Endometrium (tissue), 2 donors: ENCODE results near the gene SRCAP.
A peak's percentile ranks its signal among the peaks of the same experiment; 100 is the strongest.

Experiments
- FAIRE-seq: peaks from 2 replicates; lab custom pipeline; 2012; peaks lifted over from hg19 to GRCh38; lab: Jason Lieb, UNC
- donor health status: control.
- donor health status: control.

Gene SRCAP

GRCh38 chr16:30760001-30760559, 61.1 kb downstream of the SRCAP start:
- FAIRE-seq, result no peak

- no peak for FAIRE-seq
These were observed 61.8 kb downstream of the SRCAP start for GRCh38 chr16:30760577-30761426.

GRCh38 chr16:30761427-30761927, 62.5 kb downstream of the SRCAP start:
- no peak for FAIRE-seq

- peak; percentile 96 for FAIRE-seq
These were observed 63.2 kb downstream of the SRCAP start, which contains the start of the genes CFAP119 and RNF40 for GRCh38 chr16:30761928-30762902. Gene CFAP119 (minus strand): TSS chr16:30762062. CDS start chr16:30761748, 314 bp downstream. Gene RNF40 (plus strand): TSS chr16:30762322. CDS start chr16:30762546, 224 bp downstream.

DNA sequence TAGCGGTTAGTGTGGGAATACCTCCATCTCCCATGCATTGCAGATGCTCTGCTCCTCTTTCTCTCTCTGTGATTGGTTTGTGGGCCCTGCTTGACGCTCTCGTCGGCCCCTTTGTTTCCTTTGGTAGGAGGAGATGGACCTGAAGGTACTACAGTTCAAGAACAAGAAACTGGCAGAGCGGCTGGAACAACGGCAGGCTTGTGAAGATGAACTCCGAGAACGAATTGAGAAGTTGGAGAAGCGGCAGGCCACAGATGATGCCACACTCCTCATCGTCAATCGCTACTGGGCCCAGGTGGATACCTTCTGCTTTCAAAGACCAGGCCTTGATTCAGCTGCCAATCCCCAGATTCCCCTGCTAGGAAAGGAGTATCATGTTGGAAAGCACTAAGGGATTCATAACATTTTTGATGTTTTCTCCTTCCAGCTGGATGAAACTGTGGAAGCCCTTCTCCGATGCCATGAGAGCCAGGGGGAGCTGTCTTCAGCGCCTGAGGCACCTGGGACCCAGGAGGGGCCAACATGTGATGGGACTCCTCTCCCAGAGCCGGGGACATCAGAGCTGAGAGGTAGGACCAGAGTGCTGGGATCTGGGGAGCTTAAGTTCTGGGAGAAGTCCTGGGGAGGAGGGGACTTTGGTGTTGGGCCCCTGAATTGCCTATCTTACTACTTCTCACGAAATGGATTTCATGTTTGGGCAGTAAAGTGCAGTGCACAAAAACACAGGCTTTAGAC, 64.2 kb downstream of the SRCAP start:
- FAIRE-seq, result no peak

DNA sequence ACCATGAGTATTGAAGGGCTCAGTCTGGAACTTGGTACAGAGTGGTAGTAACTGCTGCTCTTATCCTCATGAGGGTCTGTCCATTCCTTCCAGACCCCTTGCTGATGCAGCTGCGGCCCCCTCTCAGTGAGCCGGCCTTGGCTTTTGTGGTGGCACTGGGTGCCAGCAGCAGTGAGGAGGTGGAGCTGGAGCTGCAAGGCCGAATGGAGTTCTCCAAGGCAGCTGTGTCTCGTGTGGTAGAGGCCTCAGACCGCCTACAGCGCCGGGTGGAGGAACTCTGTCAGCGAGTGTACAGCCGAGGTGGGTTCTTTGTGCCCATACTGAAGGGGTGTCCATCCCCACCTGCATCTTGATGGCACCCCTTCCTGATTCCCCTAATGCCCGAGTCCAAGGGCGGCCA, 65.1 kb downstream of the SRCAP start:
- FAIRE-seq, result no peak

DNA sequence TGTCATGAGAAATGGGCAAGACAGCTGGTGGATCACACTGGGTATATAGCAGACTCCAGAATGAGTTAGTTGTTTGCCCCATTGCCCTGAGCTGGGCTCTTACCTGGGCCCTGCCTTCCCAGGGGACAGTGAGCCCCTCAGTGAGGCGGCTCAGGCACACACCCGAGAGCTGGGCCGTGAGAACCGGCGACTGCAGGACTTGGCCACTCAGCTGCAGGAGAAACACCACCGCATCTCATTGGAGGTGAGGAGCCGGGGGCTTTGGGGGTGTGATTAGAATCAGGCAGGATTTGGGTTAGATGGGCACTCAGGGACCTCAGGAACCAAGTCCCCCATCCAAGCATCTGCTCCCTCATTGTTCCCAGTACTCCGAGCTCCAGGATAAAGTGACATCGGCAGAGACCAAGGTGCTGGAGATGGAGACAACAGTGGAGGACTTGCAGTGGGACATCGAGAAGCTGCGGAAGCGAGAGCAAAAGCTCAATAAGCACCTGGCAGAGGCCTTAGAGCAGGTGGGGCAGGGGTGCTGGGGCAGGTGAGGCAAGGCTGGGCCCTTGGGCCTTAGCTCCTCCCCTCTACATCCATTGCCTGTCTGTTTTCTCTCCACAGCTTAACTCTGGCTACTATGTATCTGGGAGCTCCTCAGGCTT, 66.0 kb downstream of the SRCAP start:
- no peak for FAIRE-seq

- no peak for FAIRE-seq
These were observed 67.4 kb downstream of the SRCAP start for GRCh38 chr16:30766206-30766932.

DNA sequence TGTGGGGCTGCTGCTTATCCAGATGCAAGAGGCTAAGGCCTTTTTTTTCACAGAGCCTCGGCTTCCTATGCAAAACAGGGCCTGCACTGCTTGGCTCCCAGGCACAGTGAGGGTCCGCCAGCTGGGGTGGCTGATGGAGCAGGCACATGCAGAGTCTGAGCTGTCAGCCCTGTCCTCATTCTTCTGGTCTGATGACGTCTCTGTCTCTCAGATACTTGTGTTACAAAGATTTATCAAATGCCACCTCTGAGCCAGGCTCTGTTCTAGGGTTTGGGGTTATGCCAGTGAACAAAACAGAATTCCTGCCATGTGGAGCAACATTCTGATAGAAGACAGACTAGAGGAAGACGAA, 67.9 kb downstream of the SRCAP start:
- no peak for FAIRE-seq

DNA sequence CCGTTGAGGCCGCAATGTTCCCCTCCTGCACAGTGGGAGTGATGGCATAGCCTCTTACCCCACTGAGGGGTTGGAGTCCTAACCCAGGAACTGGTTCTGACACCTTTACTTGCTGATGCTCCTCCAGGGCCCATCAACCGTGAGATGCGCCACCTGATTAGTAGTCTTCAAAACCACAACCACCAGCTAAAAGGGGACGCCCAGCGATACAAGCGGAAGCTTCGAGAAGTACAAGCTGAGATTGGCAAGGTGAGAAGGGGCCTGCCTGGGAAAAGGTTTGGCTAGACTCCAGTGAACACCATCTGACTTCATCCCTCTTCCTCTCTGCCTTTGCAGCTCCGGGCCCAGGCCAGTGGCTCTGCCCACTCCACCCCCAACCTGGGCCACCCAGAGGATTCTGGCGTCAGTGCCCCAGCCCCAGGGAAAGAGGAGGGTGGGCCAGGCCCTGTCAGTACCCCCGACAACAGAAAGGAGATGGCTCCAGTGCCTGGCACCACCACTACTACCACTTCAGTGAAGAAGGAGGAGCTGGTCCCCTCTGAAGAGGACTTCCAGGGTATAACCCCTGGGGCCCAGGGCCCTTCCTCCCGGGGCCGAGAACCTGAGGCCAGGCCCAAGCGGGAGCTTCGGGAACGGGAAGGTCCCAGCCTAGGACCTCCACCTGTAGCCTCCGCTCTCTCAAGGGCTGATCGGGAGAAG, 68.9 kb downstream of the SRCAP start:
- FAIRE-seq, result no peak

GRCh38 chr16:30768583-30769181, 69.7 kb downstream of the SRCAP start:
- FAIRE-seq, result no peak

DNA sequence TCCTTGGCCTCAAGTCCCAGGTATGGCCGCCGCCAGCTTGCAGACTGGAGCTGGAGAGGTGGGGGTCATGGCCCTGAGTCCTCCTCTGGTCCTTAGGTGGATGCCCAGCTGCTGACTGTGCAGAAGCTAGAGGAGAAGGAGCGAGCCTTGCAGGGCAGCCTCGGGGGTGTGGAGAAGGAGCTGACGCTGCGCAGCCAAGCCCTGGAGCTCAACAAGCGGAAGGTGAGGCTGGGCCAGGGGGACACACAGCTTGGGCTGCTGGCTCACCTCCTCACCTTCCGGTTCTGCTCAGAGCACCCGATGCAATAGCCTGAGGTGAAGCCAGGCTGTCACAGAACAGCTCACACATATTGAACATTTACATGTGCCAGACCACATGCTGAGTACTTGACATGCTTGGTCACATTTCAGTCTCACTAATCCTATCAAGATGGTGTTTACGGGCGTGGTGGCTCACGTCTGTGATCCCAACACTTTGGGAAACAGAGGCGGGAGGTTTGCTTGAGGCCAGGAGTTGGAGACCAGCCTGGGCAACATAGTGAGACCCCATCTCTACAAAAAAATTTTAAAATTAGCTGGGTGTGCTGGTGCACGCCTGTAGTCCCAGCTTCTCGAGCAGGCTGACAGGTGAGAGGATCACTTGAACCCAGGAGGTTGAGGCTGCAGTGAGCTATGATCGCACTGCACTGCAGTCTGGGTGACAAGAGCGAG, 70.6 kb downstream of the SRCAP start:
- FAIRE-seq, result no peak

- FAIRE-seq, result no peak
These were observed 72.8 kb downstream of the SRCAP start for GRCh38 chr16:30771726-30772125.

DNA sequence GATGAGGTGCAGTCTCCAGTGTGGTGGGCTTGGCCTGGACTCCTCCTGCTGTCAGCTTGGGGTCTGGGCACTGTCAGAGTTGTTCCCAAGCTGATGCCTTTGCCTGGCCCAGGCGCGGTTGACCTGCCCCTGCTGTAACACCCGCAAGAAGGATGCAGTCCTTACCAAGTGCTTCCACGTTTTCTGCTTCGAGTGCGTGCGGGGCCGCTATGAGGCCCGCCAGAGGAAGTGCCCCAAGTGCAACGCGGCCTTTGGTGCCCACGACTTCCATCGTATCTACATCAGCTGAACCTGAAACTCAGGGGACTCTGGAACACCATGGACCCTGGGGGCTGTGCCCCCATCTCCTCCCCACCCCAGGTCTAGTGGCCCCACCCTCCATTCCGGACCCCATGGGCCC, 74.9 kb downstream of the SRCAP start:
- FAIRE-seq, result no peak

- FAIRE-seq, result no peak
These were observed 75.6 kb downstream of the SRCAP start for GRCh38 chr16:30774367-30775130.

- FAIRE-seq, result no peak
These were observed 76.1 kb downstream of the SRCAP start for GRCh38 chr16:30775131-30775391.

DNA sequence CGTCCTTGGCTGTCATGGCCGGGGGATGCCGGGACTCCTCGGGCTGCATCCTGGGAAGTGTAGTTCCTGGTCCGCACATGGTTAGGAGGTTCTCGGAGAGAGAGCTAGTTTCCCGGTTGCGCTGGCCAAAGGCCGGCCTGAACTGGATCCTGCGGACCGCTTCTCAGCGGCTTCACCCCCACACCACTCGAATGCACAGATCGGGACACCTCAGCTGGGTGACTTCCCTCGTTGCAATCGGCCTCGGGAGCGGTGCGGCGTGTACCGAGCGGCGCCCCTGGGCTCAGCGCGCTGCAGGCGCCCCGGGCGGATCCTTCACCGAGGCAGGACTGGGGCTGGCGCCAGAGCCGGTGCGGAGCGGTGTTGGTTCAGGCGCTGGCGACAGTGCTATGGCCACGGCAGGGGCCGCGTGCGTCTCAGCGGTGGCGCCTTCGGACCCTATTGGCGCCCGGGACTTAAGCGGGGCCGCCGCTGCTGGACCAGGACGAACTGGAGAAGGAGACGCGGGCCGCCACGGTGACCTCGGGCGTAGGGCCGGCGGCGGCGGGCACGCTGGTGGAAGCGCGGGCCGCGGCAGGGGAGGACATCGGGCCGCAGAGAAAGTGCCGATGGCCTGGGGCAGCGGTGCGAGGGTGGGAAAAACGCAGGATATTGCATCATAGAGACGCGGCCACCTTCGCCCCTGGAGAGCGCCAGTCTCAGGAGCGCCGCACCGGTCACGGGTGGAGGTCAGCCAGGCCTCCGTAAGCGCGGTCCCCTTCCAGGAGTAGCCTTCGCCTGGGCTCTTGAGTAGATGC, 76.6 kb downstream of the SRCAP start:
- no peak for FAIRE-seq
